HG03095 (cell line): ENCODE measurements around the gene DCDC2.
A peak's percentile ranks its signal among the peaks of the same experiment; 100 is the strongest.
"Not testable (repeated sequence)": the region's sequence is repeated elsewhere in the genome, so short reads cannot be mapped to it uniquely, and the experiment has no call there.

Experiments used
- ATAC-seq: cut with Tn5 transposase; IDR thresholded peaks from one replicate; pipeline ENCODE4 v1.9.1; 2021; ENCODE audit warnings: moderate library complexity; ENCODE audit not compliant: unreplicated experiment

DCDC2 gene

GRCh38 chr6:24272553-24272952, 85.3 kb downstream of the DCDC2 start:
- no peak for ATAC-seq

DNA sequence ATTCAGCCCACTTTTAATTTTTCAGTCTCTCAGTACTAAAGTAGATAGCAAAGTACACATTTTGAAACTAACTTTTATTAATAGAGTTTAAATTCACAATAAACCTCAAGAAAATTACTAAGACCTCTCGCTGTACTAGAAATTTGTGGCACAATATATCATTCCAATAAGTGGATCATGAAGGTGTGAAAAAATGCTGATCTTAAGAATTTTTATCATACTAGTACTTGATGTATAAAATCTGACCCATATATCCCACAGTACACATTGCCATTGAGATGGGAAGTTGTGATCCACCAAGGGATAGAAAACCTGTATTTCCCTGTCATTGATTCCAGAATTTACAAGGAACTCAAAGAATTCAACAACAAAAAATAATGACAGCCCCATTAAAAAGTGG, 85.7 kb downstream of the DCDC2 start:
- no peak for ATAC-seq

GRCh38 chr6:24270011-24270410, 87.8 kb downstream of the DCDC2 start:
- no peak for ATAC-seq

DNA sequence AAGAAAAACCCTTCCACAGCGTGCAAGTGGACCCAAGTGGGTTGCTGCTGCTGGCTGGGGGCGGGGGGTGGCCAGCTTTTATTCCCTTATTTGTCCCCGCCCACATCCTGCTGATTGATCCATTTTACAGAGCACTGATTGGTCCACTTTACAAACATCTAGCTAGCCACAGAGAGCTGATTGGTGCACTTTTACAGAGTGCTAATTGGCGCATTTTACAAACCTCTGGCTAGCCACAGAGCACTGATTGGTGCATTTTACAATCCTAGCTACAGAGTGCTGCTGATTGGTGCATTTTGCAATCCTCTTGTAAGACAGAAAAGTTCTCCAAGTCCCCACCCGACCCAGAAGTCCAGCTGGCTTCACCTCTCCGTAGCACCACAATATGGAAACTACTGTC, 99.6 kb downstream of the DCDC2 start:
- not testable (repeated sequence) for ATAC-seq

DNA sequence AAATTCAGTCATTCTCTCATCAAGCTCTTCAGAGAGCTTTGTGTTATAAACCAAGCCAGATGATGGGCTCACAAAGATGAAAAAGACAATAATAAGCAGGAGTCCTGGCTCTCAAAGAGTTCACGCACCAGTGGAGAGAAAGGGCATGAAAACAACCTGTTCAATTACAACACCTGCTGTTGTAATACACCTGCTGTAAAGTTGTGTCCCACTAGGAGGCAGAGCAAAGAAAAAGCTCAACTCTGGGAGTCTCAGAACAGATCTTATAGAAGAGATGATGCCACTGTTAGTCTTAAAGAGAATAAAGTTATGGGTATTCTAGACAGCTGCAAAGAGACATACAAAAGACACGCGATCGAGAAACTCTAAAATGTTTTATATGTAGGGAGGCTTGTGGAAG, 100.6 kb downstream of the DCDC2 start:
- no peak for ATAC-seq

GRCh38 chr6:24255676-24256075, 102.2 kb downstream of the DCDC2 start:
- peak; percentile 88 for ATAC-seq

DNA sequence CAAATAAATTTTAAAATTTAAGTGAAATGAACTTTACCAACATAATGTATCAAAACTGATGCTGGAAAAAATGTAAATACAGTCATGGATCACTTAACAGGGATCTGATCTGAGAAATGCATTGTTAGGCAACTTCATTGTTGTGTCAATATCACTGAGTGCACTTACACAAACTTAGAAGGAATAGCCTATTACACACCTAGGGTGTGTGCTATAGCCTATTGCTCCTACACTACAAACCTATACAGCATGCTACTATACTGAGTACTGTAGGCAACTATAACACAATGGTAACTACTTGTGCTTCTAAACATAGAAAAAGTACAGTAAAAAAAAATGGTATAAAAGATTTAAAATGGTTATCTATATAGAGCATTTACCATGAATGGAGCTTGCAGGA, 104.5 kb downstream of the DCDC2 start:
- ATAC-seq, result no peak

- no peak for ATAC-seq
Observed at GRCh38 chr6:24252280-24252679, 105.6 kb downstream of the DCDC2 start.

DNA sequence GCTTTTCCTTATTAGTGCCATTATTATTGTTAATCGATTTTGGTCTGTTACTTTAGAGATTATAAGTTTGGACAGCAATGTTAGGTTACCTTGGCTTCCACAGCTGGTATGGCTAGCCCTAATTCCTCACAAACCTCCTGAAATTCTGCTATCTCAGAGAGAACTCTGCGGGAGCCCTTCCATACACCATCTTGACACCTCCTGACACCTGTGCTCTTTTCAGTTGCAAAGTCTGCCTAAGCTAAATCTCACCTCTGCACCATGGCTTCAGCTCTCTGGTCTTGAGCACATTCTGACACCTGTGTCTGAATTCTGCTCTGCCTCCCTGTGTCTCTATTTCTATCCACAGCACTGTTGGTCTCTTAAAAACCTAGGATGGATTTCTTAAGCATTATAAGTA, 106.5 kb downstream of the DCDC2 start:
- ATAC-seq, result no peak

GRCh38 chr6:24249926-24250325, 107.9 kb downstream of the DCDC2 start:
- no peak for ATAC-seq

- no peak for ATAC-seq
Observed at GRCh38 chr6:24245275-24245674, 112.6 kb downstream of the DCDC2 start.

DNA sequence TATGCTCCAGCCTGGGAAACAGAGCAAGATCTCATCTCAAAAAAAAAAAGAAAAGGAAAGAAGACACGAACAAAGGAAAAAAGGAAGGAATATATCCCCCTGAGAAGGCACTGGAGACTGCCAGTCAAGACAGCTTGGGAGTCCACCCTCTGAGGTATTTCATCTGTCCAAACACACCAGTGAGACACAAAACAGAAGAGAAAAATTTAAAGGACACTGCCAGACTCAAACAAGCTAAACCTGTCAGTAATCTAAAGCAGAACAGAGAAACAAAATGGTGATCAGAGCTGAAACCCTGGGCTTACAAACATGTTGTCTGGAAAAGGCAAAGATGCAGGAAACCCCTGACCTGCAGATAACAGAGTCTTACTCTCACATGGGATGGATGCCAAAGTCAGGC, 114.9 kb downstream of the DCDC2 start:
- ATAC-seq, result no peak

GRCh38 chr6:24241779-24242178, 116.1 kb downstream of the DCDC2 start:
- not testable (repeated sequence) for ATAC-seq

DNA sequence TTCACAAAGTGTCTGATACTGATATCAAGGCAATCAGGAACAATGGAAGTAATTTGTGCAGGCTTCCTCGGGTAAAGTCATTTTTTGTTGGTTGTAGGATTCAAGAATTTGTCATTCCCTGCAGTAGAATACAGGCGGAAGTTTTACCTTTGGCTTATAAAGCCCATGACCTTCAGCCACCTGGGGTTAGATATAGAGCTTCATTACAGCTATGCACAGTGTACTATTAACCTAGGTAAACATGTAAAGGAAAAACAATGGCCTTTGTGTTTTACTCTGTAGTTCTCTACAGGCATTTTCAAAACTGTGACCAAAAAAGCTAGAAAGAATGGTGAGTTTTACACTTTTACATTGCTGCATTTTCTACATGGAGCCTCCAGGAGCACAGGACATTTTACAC, 116.9 kb downstream of the DCDC2 start:
- no peak for ATAC-seq

DNA sequence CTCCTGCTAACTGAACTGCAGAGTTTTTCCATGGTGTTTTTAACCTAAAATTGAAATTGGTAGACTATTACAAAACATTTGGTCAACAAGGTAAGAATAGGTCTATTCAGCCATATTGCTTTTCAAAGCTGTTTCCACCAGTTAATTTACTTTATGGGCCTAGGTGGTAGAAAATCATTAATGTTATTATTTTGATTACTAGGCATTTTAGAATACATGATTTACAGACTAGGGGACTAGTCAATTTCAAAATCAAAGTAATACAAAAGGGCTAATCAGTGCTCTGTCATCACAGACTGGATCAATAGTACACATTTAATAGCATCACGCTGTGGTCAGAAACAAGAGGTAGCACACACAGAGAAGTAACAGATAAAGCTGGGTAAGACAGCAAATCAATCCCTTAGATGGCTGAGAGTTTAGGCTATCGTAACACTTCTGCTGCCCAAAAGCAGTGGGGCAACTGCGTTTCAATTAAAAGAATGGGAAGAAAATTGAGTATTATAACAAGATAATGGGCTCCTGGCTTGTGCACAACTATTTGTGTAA, 117.4 kb downstream of the DCDC2 start:
- ATAC-seq, result no peak

GRCh38 chr6:24238700-24239099, 119.2 kb downstream of the DCDC2 start:
- no peak for ATAC-seq

DNA sequence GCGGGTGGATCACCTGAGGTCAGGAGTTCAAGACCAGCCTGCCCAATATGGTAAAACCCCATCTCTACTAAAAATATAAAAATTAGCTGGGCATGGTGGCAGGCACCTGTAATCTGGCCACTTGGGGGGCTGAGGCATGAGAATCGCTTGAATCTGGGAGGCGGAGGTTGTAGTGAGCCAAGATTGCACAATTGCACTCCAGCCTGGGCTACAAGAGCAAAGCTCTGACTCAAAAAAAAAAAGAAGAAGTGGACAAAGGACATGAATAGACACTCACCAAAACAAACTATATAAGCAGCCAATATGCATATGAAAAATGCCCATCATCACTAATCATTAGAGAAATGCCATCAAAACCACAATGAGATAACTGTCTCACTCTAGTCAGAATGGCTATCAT, 121.1 kb downstream of the DCDC2 start:
- not testable (repeated sequence) for ATAC-seq

DNA sequence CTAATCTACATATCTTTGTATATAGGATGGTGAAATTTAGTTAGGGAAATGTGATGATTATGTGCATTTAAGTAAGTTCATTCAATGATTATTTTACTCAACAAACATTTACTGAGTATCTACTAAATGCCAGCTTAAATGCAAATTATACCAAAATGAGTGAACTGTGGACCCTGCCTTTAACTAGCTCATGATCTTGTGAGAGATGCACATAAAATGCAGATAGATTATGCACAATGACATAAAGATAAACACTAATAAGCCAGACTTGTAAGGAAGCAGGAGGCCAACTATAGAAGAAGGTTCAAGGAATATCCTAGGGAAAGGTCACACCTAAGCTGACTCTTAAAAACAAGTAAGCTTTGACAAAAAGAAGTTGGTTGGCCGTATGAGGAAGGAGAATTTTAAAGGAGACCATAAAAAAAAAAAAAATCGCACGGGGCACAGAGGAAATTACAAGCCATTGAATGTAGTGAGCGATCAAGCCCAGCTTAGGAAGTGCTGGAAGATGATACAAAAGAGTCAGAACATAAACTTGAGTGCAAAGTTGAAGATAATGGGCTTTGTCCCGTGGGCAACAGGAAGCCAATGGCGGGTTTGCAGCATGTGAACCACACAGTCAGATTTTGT, 123.9 kb downstream of the DCDC2 start:
- no peak for ATAC-seq

- no peak for ATAC-seq
Observed at GRCh38 chr6:24231438-24231977, 126.4 kb downstream of the DCDC2 start.

- ATAC-seq, result no peak
Observed at GRCh38 chr6:24229696-24230405, 128.0 kb downstream of the DCDC2 start.

GRCh38 chr6:24228681-24229255, 129.1 kb downstream of the DCDC2 start:
- ATAC-seq, result no peak

DNA sequence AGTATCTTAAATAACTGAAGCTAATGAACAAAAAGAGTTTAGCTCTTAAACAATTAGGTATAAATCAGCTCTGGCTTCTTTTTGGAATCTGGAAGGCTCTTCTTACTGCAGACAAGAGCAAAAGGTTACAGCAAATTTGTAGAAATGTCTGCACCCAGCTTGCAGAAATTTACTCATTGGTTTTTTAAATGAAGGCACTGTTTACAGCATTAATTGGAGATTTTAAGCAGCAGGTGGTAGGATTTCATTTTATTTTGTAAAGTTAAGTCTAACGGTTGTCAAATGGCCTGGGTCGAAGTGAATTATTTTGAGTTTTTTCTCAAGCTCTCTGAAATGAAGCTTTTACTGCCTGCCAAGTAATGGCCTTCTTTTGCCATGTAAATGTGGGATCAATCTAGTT, 129.7 kb downstream of the DCDC2 start:
- ATAC-seq, result no peak
